ENCODE data around the gene SEMA3D. TPM values are rescaled to one million over a fixed set of nuclear protein-coding genes. Genes with fewer than 3 reads are reported as not detected.

Gene SEMA3D
- total and polyA plus RNA-seq, 2 of the 4 experiments (the other 2 are of a cell fraction) = 2.9 to 13.6 TPM

- Histone ChIP-seq H3K9me3 (ENCODE audit: control insufficient read depth, insufficient read depth, low read length) (no peaks in the 10 kb centered on the region), H4K91ac (ENCODE audit: insufficient read depth, low read depth, low read length) (no peak overlapping the region), H3K4ac (ENCODE audit: low read depth, low read length) (peak overlapping the region; percentile 0; the same call in 1 of the 2 replicates), H3K9ac (ENCODE audit: low read depth, low read length) (no peak overlapping the region), H2AK5ac (ENCODE audit: low read depth, low read length) (peak overlapping the region; percentile 61; the same call in 1 of the 2 replicates), H3K9me1 (ENCODE audit: insufficient read depth, low read length) (no peaks in the 10 kb centered on the region), H3K36me3 (ENCODE audit: control insufficient read depth, insufficient read depth, low read length) (no peaks in the 10 kb centered on the region), H3K4me2 (ENCODE audit: low read depth, low read length) (no peak overlapping the region), H3K27me3 (ENCODE audit: control insufficient read depth, insufficient read depth, low read length) (no peaks in the 10 kb centered on the region), H4K5ac (ENCODE audit: low read depth, low read length) (no peak overlapping the region), H3K4me3 (ENCODE audit: insufficient read depth, low read depth, low read length) (no peak overlapping the region), H2BK20ac (ENCODE audit: low read depth, low read length) (peak overlapping the region; percentile 51; the same call in 1 of the 2 replicates), H3K27ac (ENCODE audit: insufficient read depth, low read length) (no peak overlapping the region), H3K14ac (replicated peaks; ENCODE audit: low read depth, low read length) (no peak overlapping the region), H2BK5ac (ENCODE audit: low read depth, low read length, poor library complexity, severe bottlenecking) (no peak overlapping the region), H3K4me1 (ENCODE audit: control insufficient read depth, insufficient read depth, low read length) (no peaks in the 10 kb centered on the region), H3K23ac (ENCODE audit: low read depth, low read length) (no peak overlapping the region), H4K20me1 (ENCODE audit: insufficient read depth, low read length) (no peaks in the 10 kb centered on the region), H2BK15ac (ENCODE audit: low read depth, low read length) (peak overlapping the region; percentile 34; the same call in 1 of the 3 replicates), H4K8ac (ENCODE audit: low read depth in 2 of 2, low read length in 2 of 2) (no peak overlapping the region), H3K56ac (ENCODE audit: extremely low read depth, insufficient read depth, low read length) (no peak overlapping the region), H2AK9ac (replicated peaks; ENCODE audit: low read depth, low read length, poor library complexity) (no peak overlapping the region), H2BK120ac (ENCODE audit: low read depth, low read length) (no peak overlapping the region), H3K79me1 (ENCODE audit: low read depth in 1 of 2, low read length in 2 of 2) (no peaks in the 10 kb centered on the region), H3K18ac (ENCODE audit: low read depth, low read length) (no peak overlapping the region), H2AFZ (replicated peaks; ENCODE audit: low read length, poor library complexity) (no peak overlapping the region)
- no TSS peak for BruUV-seq (replicated peaks)
- POLR2A ChIA-PET (ENCODE audit: unreplicated experiment) = no interaction called here
- ATAC-seq (ENCODE audit: low read depth) (no peak), DNase-seq (no peak)
- CTCF ChIA-PET = interaction anchor here (6.0 kb wide), 1 partner anchor 1086 kb away, joined by 55 read pairs; no protein-coding TSS in a partner anchor
- dilution Hi-C loops (cut with HindIII; ENCODE audit: low sequenced_read_pairs, unreplicated experiment) (no loop called here), intact Hi-C loops (cut with micrococcal nuclease) (loop anchor here (5.0 kb wide), 3 partner anchors 565 to 1610 kb away; no protein-coding TSS in a partner anchor), in situ Hi-C loops (cut with MboI; ENCODE audit: low sequenced_read_pairs) (loop anchor here (5.0 to 25.0 kb wide), 4 partner anchors 385 to 1090 kb away; partner anchors contain the start of gene SEMA3A)
- 40% methylated on average over 1 of the region's 5 CpGs; no CpG with 5 or more reads in 1 of the 2 experiments for WGBS, 2 experiments (ENCODE audit: extremely low coverage in 2 of 2, insufficient read length in 1 of 2)
- TF ChIP-seq MAFK (IDR thresholded peaks at IDR 0.05; ENCODE audit: low read depth, low read length) (0 out of 2 replicates have a peak, but pooled peaks have one; percentile 56), BHLHE40 (IDR thresholded peaks at IDR 0.05; ENCODE audit: low read depth, low read length) (no peak)
Measured at GRCh38 chr7:85022064-85022697, 164.7 kb downstream of the SEMA3D start.
